ENCODE measurements around the gene CCDC60. TPM values are rescaled to one million over a fixed set of nuclear protein-coding genes. Genes with fewer than 3 reads are reported as not detected.
A peak's percentile ranks its signal among the peaks of the same experiment; 100 is the strongest.

The CCDC60 gene
- total RNA-seq, 2 donors from 2014 or later, result not detected

DNA sequence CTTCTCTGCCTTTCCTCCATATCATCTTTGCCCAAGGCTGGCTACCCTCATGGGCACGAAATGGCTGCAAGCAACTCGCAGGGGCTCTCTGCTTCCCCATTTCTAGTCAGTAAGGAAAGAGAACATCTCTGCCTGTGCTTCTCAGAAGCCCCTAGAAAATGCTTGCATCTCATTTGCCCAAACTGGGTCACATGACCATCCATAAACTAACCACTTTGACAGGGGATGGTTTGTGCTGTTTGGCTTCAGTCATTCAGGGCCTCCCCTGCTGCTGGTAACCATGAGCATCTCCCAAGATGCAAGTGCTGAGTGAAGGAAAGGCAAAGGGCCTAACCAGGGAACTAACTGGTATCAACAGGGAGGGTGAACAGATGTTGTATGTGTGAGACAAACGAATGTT lies 91.1 kb downstream of the CCDC60 start:
- no peak overlapping the region for H3K4me3 ChIP-seq
- TF ChIP-seq, protein P1, sequence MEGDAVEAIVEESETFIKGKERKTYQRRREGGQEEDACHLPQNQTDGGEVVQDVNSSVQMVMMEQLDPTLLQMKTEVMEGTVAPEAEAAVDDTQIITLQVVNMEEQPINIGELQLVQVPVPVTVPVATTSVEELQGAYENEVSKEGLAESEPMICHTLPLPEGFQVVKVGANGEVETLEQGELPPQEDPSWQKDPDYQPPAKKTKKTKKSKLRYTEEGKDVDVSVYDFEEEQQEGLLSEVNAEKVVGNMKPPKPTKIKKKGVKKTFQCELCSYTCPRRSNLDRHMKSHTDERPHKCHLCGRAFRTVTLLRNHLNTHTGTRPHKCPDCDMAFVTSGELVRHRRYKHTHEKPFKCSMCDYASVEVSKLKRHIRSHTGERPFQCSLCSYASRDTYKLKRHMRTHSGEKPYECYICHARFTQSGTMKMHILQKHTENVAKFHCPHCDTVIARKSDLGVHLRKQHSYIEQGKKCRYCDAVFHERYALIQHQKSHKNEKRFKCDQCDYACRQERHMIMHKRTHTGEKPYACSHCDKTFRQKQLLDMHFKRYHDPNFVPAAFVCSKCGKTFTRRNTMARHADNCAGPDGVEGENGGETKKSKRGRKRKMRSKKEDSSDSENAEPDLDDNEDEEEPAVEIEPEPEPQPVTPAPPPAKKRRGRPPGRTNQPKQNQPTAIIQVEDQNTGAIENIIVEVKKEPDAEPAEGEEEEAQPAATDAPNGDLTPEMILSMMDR (IDR thresholded peaks at IDR 0.05), result no peak
- no peaks in the 10 kb centered on the region for H3K9me3 ChIP-seq
- no peaks in the 10 kb centered on the region for H3K36me3 ChIP-seq
- no peaks in the 10 kb centered on the region for H3K4me1 ChIP-seq (ENCODE audit: control insufficient read depth in 1 of 2, low read depth in 2 of 2)
- H3K27me3 ChIP-seq (replicated peaks; ENCODE audit: insufficient read depth), result no peaks in the 10 kb centered on the region
- ATAC-seq (ENCODE audit: insufficient number of reproducible peaks, low FRiP score, low read depth) (no peak), DNase-seq (ENCODE audit: low spot score) (no peak)
- no peak overlapping the region for H3K27ac ChIP-seq

DNA sequence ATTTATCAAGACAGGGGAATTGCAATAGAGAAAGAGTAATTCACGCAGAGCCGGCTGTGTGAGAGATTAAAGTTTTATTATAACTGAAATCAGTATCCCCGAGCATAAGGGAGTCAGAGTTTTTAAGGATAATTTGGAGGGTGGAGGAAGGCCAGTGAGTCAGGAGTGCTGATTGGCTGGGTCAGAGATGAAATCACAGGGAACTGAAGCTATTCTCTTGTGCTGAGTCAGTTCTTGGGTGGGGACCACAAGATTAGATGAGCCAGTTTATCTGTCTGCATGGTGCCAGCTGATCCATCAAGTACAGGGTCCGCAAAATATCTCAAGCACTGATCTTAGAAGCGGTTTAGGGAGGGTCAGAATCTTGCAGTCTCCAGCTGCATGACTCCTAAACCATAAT lies 96.6 kb downstream of the CCDC60 start:
- H3K27ac ChIP-seq, result no peak overlapping the region
- no peak overlapping the region for H3K4me3 ChIP-seq
- H3K36me3 ChIP-seq, result no peaks in the 10 kb centered on the region
- ATAC-seq (ENCODE audit: insufficient number of reproducible peaks, low FRiP score, low read depth) (no peak), DNase-seq (ENCODE audit: low spot score) (no peak)
- peaks cover 8% of the 10 kb centered on the region for H3K9me3 ChIP-seq
- no peaks in the 10 kb centered on the region for H3K4me1 ChIP-seq (ENCODE audit: control insufficient read depth in 1 of 2, low read depth in 2 of 2)
- TF ChIP-seq, protein P1 (IDR thresholded peaks at IDR 0.05), result no peak
- H3K27me3 ChIP-seq (replicated peaks; ENCODE audit: insufficient read depth), result no peaks in the 10 kb centered on the region

DNA sequence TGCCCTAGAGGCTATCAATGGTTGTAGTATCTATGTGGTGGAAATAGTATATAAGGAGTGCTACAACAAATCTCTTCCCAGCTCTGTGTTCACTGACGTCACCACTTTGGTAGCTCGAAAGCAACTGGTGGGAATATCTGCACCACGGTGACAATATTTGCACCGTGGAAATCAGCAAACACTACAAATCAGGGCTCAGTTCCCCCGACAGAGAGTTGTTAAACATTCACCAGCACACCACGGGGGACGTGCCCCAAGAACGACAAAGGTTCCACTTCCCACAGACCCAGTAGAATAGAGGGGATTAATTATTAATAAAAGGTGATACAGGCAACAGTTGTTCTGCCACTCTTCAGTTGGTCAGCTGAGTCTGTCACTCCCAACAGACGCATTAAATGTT lies 98.4 kb downstream of the CCDC60 start:
- Histone ChIP-seq H3K4me3 (no peak overlapping the region), H3K36me3 (no peaks in the 10 kb centered on the region), H3K27ac (no peak overlapping the region), H3K4me1 (ENCODE audit: control insufficient read depth in 1 of 2, low read depth in 2 of 2) (no peaks in the 10 kb centered on the region), H3K27me3 (replicated peaks; ENCODE audit: insufficient read depth) (no peaks in the 10 kb centered on the region), H3K9me3 (peaks cover 8% of the 10 kb centered on the region)
- ATAC-seq (ENCODE audit: insufficient number of reproducible peaks, low FRiP score, low read depth), result no peak
- no peak for DNase-seq (ENCODE audit: low spot score)
- TF ChIP-seq, protein P1 (IDR thresholded peaks at IDR 0.05), result no peak

DNA sequence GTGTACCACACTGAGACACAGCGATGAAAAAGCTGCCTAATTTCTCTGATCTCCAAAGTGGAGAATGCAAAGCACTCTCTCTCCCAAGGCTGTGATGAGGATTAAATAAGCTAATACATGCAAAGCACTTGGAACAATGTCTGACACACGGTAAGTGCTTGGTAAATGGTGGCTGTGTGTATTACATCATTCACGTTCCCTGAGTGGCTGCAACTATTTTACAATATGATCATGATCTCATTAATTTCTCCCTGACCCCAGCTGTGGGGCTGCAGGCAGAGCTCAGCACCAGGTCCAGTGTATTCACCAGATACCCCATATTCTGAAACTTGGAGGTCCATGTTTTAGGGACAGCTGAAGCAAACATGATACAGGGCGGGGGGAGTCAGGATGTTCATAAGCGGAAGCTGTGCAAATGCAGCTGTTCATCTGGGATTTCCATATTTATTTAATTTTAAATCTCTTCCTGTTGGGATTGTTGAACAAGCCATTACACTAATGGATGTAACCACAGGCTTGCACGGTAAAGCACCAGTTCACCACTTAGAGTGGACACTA lies 106.4 kb downstream of the CCDC60 start:
- Histone ChIP-seq H3K27ac (no peak overlapping the region), H3K36me3 (no peaks in the 10 kb centered on the region), H3K9me3 (no peaks in the 10 kb centered on the region), H3K27me3 (replicated peaks; ENCODE audit: insufficient read depth) (no peaks in the 10 kb centered on the region), H3K4me1 (ENCODE audit: control insufficient read depth in 1 of 2, low read depth in 2 of 2) (no peaks in the 10 kb centered on the region), H3K4me3 (no peak overlapping the region)
- ATAC-seq (ENCODE audit: insufficient number of reproducible peaks, low FRiP score, low read depth), result no peak
- TF ChIP-seq, protein P1 (IDR thresholded peaks at IDR 0.05), result no peak
- no peak for DNase-seq (ENCODE audit: low spot score)

DNA sequence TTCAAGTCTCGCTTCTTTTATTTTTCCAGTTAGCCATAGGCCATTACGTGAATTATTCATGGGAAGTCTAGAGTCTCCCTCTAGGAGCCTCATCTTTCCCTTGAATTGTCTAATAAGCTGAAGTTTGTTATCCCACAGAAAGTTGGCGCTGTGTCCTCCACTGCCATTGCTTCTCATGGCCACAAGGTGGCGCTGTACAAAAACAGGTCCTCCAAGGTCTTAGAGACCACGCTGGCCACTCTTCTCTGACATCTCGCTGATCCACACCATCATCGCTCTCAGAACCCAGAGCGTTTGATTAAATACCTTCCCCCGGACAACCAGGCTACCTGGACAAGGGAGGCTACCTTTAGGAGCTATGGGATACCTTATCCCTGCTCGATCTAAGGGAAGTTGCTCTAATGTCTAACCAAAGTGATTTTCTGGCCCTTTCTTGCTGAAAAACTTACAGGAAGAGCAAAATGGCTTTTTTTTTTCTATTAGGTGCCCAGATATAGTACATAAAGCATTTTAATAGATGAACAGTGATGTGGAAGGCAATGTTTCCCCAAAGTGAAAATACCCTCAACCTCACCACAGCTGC lies 110.0 kb downstream of the CCDC60 start:
- DNase-seq (ENCODE audit: low spot score) (no peak), ATAC-seq (ENCODE audit: insufficient number of reproducible peaks, low FRiP score, low read depth) (no peak)
- H3K27ac ChIP-seq, result no peak overlapping the region
- no peaks in the 10 kb centered on the region for H3K27me3 ChIP-seq (replicated peaks; ENCODE audit: insufficient read depth)
- no peaks in the 10 kb centered on the region for H3K4me1 ChIP-seq (ENCODE audit: control insufficient read depth in 1 of 2, low read depth in 2 of 2)
- TF ChIP-seq, protein P1 (IDR thresholded peaks at IDR 0.05), result peak; percentile 41
- H3K9me3 ChIP-seq, result no peaks in the 10 kb centered on the region
- H3K36me3 ChIP-seq, result no peaks in the 10 kb centered on the region
- no peak overlapping the region for H3K4me3 ChIP-seq
